HCT116 (cell line): Measurements from ENCODE around the gene GARS1.

Experiments
- RAD21 ChIP-seq: IDR thresholded peaks from 2 replicates; pipeline ENCODE4 v1.6.1; 2012; ENCODE audit warnings: low read depth, mild to moderate bottlenecking
- SIN3A ChIP-seq: IDR thresholded peaks from 2 replicates; pipeline ENCODE4 v1.6.1; 2012; ENCODE audit warnings: low read depth
- SP1 ChIP-seq: IDR thresholded peaks from 2 replicates; pipeline ENCODE4 v1.6.1; 2012; ENCODE audit warnings: low read depth
- TF ChIP-seq, protein P1 (sequence below), 3 experiments: fragments of 200-600 bp in 1 of 3; sonication (generic) in 1 of 3; IDR thresholded peaks in 2 of 3; conservative IDR thresholded peaks in 1 of 3; 2 replicates each; pipeline ENCODE4 v1.5.1; 2012 to 2017; ENCODE audit warnings: low read depth in 2 of 3, low read length in 2 of 3, antibody characterized with exemption in 1 of 3, borderline replicate concordance in 1 of 3, control low read depth in 1 of 3, mild to moderate bottlenecking in 1 of 3, mixed read lengths in 1 of 3, mixed run types in 1 of 3, moderate library complexity in 1 of 3; ENCODE audit not compliant: insufficient read depth in 1 of 3

DNA sequence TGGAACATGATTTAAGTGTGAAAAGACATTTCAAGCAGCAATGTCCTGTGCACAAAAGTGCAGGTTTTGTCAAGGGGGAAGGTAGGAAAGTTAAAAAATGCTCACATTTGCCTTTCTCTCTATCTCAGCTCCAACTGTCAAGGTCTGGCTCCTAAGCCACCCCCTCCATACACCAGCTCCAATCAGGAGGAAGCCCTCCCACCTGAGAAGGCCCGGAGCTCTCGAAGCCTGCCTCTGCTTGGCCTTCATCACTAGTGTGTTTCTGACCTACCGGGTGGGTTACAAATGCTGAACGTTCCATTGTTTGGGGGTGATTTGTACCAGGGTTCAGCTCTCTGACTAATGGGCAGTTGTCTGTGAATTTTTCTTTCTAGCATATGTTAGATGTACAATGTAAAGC lies 73.4 kb downstream of the GARS1 start:
- TF ChIP-seq, protein P1, sequence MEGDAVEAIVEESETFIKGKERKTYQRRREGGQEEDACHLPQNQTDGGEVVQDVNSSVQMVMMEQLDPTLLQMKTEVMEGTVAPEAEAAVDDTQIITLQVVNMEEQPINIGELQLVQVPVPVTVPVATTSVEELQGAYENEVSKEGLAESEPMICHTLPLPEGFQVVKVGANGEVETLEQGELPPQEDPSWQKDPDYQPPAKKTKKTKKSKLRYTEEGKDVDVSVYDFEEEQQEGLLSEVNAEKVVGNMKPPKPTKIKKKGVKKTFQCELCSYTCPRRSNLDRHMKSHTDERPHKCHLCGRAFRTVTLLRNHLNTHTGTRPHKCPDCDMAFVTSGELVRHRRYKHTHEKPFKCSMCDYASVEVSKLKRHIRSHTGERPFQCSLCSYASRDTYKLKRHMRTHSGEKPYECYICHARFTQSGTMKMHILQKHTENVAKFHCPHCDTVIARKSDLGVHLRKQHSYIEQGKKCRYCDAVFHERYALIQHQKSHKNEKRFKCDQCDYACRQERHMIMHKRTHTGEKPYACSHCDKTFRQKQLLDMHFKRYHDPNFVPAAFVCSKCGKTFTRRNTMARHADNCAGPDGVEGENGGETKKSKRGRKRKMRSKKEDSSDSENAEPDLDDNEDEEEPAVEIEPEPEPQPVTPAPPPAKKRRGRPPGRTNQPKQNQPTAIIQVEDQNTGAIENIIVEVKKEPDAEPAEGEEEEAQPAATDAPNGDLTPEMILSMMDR (IDR thresholded peaks at IDR 0.05 in 2 of 3, conservative IDR thresholded peaks at IDR 0.05 in 1 of 3; ENCODE audit: borderline replicate concordance in 1 of 3, insufficient read depth in 1 of 3, low read depth in 2 of 3, low read length in 2 of 3) = no peak
- no peak for TF ChIP-seq SP1
- no peak for TF ChIP-seq SIN3A
- no peak for TF ChIP-seq RAD21
